GM13976 (cell line): Measurements from ENCODE around the gene ARHGEF10L.

Source experiments
- DNase-seq: peaks from one replicate; pipeline ENCODE4 v3.0.0; 2012; ENCODE audit warnings: low spot score
- in situ Hi-C: fragments of 300-500 bp; cut with MboI; formaldehyde crosslinking; loops from one replicate; pipeline ENCODE4 v1.12.0; 2022; ENCODE audit warnings: low sequenced_read_pairs, mixed read lengths, inconsistent platforms; ENCODE audit not compliant: unreplicated experiment
- TF ChIP-seq, protein P1 (sequence below): IDR thresholded peaks from 2 replicates; pipeline ENCODE4 v1.5.1; 2012; ENCODE audit warnings: borderline replicate concordance, mild to moderate bottlenecking; ENCODE audit not compliant: insufficient read depth; ENCODE audit errors: extremely low read depth, missing control alignments, control extremely low read depth

ARHGEF10L gene

DNA sequence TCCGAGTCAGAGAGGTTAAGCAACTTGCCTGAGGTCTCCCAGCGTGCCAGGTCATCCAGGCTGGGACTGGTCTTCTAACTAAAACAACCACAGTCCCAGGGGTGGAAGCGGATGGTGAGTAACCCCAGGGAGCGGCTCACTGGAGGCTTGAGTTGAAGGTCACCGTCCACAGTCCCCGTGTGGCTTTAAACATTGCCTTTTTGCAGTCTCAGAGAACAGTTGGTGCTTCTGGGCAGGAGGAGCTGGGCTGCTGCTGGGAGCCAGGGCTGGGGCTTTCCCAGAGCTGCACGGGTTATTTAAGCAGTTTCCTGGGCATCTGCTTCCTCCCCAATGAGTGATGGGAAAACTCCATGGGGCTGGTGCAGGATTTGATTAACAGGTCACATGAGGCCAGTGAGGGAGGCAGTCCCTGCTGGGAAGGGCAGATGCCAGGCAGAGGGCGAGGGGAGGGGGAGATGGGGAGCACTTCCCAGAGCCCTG is 12.3 kb downstream of the ARHGEF10L start:
- no peak for DNase-seq

DNA sequence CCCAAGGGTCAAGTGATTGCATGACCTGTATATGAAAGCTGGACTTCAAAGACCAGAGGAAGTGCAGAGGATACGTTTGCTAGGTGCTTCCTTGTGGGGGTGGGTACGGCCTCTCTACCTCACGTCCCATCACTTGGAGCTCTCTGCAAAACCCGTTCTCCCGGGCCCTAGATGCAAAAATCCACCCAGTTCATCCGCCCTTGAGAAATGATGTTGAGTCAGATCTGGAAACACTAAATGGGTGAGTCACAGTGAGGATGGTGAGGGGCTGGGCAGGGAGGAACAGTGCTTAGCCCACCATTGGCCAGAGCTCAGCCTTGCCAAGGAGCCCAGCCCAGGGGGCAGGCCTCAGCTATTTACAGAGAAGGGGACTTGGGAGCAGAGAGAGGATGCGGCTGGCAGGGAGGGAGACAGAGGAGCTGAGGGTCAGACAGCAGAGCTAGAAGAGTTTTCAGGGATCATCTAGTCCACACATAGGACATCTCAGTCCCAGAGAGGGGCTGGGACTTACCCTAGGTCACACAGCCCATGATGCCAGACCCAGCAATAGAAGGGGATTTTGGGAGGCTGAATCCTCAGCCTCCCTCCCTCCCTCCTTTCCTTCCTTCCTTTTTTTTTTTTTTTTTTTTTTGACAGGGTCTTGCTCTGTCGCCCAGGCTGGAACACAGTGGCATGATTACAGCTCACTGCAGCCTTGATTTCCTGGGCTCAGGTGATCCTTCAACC is 14.6 kb downstream of the ARHGEF10L start:
- DNase-seq: no peak
- in situ Hi-C loops: no loop called here
- TF ChIP-seq, protein P1, sequence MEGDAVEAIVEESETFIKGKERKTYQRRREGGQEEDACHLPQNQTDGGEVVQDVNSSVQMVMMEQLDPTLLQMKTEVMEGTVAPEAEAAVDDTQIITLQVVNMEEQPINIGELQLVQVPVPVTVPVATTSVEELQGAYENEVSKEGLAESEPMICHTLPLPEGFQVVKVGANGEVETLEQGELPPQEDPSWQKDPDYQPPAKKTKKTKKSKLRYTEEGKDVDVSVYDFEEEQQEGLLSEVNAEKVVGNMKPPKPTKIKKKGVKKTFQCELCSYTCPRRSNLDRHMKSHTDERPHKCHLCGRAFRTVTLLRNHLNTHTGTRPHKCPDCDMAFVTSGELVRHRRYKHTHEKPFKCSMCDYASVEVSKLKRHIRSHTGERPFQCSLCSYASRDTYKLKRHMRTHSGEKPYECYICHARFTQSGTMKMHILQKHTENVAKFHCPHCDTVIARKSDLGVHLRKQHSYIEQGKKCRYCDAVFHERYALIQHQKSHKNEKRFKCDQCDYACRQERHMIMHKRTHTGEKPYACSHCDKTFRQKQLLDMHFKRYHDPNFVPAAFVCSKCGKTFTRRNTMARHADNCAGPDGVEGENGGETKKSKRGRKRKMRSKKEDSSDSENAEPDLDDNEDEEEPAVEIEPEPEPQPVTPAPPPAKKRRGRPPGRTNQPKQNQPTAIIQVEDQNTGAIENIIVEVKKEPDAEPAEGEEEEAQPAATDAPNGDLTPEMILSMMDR: no peak

More for the DNA sequence above, 12.3 kb downstream of the ARHGEF10L start:
- TF ChIP-seq, protein P1: no peak
- in situ Hi-C loops: no loop called here

DNA sequence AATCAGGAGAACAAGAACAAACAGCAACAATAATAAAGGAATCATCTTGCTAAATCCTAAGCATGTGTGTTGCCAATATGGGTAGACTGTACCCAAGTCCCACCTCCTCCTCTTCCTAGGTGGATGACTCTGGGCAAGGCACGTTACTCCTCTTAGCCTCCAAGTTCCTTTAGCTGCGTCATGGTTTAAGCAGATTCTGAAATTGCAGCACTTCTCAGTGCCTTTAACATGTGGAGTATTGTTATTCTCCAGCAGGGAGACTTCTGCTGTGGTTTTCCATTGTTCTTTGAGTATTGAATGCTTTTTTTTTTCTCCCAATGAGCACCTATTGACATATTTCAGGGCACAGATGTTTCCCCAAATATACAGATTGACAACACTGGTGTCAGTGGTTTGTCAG is 15.5 kb downstream of the ARHGEF10L start:
- in situ Hi-C loops: no loop called here
- TF ChIP-seq, protein P1: no peak
- DNase-seq: no peak

DNA sequence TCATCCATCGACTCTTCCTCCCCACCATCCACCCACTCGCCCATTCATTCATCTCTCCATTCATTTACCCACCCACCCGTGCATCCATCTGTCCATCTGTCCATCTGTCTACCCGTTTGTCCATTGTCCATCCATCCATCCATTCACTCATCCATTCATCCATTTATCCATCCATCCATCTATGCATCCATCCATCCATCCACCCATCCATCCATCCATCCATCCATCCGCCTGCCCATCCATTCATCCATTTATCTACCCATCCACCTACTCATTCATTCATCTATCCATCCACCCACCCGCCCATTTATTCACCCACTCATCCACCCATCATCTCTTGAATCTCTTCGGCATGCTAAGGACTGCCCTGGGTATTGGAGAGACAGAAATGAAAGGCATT is 18.5 kb downstream of the ARHGEF10L start:
- TF ChIP-seq, protein P1: no peak
- in situ Hi-C loops: no loop called here
- DNase-seq: no peak

DNA sequence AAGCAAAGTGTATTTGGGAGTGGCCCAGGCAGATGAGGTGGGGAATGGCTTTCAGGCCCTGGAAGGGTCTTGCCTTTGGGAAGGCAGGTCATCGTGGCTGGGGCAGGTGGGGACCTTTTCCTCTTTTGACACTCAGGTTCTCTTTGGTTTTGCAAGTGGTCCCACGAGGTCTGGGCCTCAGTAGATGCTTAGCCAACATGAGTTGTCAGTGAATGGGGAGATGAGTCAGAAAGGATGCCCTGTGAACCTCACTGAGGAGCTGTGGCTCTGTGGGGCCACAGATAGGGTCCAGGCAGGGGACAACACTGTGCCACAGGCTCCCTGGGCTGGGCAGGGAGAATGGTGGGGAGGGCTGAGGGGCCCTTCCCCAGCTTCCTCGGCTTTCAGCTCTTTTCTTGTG is 19.0 kb downstream of the ARHGEF10L start:
- TF ChIP-seq, protein P1: no peak
- DNase-seq: no peak
- in situ Hi-C loops: no loop called here

DNA sequence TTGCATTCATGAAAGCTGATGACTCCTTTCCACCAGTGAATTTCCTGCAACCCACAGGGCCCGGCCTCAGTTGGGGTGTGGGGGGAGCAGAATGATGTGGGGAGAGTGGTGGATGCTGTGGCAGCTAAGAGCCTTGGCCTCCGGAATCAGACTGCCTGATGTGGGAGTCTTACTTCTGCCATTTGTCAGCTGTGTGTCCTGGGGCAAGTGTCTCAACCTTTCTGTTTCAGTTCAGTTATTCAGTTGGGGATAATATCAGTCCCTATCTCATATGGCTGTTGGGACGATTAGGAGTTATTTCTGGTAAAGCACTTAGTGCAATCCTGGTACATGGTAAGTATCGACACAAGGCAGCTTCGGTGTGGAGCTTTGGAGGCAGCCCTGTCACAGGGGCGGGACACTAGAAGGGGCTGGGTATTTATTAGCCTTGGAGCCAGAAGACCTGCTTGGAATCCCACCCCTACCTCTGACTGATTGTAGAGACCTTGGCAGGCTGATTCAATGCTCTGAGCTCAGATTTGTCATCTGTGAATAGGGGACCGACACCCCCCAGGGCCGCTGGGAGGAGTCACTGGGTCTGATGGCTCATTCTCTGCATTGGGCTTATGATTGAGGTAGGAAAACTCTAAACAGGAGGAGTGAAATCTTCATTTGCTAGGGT is 19.6 kb downstream of the ARHGEF10L start:
- DNase-seq: no peak
- TF ChIP-seq, protein P1: no peak
- in situ Hi-C loops: no loop called here
